Endothelial cell of hepatic sinusoid (primary cell): ENCODE measurements around the gene CBX3.
"Not testable (repeated sequence)": the region's sequence is repeated elsewhere in the genome, so short reads cannot be mapped to it uniquely, and the experiment has no call there.

Experiments used
- in situ Hi-C: cut with HindIII; loops from 2 replicates; pipeline ENCODE4 v1.10.0; 2017; ENCODE audit warnings: low sequenced_read_pairs

CBX3 gene

GRCh38 chr7:26200038-26200443 lies 1.5 kb upstream of the CBX3 start:
- in situ Hi-C loops = no loop called here

DNA sequence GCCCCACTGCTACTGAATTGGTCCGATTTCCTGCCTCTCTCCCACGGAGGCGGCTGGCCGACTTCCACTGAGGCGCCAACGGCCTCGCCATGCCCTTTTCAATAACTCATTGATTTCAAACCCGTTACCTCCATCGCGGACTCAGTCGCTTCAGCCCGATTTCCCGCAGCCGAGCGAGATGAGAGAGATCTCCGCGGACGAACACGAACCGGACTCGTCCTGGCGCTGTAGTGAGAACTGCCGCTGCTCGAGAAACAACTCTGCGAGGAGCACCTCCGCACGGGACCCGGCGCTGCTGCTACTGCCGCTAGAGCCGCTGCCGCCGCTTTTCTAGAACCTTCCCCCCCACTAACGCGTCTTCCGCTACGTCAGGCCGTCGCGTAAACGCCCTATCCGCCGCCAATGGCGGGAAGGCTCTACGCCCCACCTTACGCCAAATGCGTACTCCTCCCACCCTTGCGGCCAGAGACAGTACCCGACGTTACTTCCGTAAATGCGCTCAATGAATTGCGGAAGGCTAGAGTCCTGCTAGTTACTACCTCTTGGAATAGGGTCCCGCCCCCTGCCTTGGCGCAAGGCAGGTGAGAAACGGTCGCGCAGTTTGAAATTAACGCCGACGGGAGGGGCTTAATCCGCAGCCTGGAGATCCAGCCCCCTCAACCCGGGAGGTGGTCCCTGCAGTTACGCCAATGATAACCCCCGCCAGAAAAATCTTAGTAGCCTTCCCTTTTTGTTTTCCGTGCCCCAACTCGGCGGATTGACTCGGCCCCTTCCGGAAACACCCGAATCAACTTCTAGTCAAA lies 900 bp upstream of the CBX3 start, which contains the start of gene HNRNPA2B1:
Gene HNRNPA2B1 (minus strand): TSS at position 303 of the 803 bp plus-strand sequence. CDS start 169 bp downstream, at position 134.
- in situ Hi-C loops = no loop called here

DNA sequence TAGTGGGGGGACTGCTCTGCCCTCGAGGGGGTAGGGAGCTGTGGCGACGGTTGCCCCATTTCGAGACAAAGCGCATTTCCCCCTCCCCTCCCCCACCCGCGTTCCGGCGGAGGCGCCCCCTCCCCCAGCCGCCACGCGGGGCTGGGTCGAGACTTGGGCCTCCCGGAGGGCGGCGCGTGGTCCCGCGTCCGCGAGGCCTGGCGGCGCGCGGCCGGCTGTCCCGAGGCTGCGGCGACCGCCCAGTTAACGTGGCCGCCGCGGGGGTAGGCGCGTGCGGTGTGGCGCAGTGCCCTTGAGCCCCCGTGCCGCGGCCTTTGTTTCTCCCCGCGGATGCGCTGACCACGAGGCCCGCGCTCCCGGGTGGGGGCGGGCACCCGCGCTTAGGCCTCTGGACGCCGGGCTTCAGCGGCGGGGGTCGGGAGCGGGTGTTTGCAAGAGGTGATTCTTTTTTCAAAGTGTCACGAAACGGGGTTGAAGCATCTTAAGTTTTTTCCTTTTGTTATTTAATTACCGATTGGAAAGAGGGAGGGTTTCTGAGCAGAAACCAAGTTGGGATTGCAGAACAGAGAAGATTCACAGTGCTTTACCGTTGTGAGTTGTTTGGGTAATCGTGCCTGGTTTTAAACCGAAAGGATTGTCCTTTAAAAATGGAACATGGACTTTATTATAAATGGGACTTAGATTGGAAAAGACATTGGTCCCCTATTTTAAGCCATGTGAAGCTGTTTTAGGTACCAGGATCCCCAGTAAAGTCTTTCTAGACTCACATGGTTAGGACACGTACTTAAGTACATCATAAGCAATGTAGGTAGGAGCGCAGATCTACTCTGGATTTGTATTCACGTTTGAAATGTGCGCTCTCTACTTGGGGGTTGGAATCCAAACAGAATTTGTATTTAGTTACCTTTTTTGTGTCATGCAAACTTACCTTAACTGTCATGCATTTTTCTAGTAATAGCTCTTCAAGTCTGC lies 760 bp downstream of the CBX3 start:
- in situ Hi-C loops = no loop called here

- in situ Hi-C loops = no loop called here
These were observed 1.5 kb downstream of the CBX3 start for GRCh38 chr7:26203016-26203415.

GRCh38 chr7:26208040-26208439 lies 6.5 kb downstream of the CBX3 start:
- in situ Hi-C loops = no loop called here

GRCh38 chr7:26212921-26213718 lies 11.6 kb downstream of the CBX3 start:
- in situ Hi-C loops = no loop called here

- in situ Hi-C loops = no loop called here
These were observed 12.4 kb downstream of the CBX3 start for GRCh38 chr7:26213807-26214515.

GRCh38 chr7:26216049-26216448 lies 14.5 kb downstream of the CBX3 start:
- in situ Hi-C loops = no loop called here

- in situ Hi-C loops = no loop called here
These were observed 22.8 kb downstream of the CBX3 start for GRCh38 chr7:26224359-26224758.

DNA sequence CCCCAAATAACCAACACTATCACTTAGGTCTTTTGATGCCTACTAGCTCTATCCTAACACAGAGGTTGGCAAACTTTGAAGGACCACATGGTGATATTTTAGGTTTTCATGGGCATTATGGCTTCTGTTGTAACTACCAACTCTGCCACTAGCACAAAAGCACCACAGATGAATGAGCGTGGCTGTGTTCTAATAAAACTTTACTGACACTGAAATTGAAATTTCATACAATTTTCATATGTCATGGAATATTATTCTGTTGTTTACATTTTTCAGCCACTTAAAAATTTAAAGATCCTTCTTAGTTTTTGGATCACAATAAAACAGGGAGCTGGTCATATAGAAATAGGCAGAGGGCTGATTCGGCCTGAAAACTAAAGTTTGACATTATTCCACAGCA lies 26.4 kb downstream of the CBX3 start:
- in situ Hi-C loops = no loop called here

DNA sequence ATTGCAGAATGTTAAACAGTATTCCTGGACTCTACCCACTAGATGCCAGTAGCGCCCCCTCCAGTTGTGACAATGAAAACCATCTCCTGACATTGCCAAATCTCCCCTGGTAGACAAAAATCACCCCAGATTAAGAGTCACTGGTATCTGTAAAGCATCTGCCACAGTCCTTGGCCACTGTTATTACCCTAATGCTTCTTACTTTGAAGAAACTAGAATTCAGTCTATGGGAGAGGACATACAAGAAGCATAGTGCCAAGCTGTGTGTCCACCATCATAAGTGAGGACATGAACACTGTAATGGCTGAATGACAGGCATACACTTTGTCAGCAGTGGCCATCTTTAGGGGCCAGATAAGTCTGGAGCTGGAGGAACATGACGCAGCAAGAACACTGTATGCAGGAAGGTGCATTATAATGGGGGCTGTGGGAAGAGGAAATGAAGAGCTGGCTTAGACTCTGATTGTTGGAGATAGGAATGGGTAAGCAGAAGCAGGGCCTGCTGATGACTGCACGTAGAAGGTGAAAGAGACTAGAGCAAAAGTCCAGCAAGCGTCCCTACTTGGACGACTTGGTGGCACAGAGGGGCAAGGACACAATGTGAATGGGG lies 32.5 kb downstream of the CBX3 start:
- in situ Hi-C loops = no loop called here

- in situ Hi-C loops = no loop called here
These were observed 35.7 kb downstream of the CBX3 start for GRCh38 chr7:26237035-26237807.

GRCh38 chr7:26238032-26238431 lies 36.5 kb downstream of the CBX3 start:
- in situ Hi-C loops = no loop called here

DNA sequence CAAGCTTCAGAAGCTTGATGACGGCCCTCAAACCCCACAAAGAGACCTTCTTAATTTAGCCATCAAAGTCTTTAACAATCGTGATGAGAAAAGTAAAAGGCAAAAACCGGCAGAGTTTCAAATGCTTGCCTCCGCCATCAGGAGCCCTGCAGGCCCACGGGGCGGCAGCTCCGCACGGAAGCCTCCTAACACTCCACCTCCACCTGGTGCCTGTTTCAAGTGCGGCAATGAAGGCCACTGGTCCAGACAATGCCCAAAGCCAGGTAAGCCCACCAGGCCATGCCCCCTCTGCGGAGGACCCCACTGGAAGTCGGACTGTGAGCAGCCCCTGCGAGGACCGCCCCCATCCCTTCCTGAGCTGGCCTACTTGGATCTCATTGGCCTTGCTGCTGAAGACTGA lies 43.6 kb downstream of the CBX3 start:
- in situ Hi-C loops = loop anchor here (10.0 kb wide), 1 partner anchor 60 kb away; no protein-coding TSS in a partner anchor

- in situ Hi-C loops = no loop called here
These were observed 48.7 kb downstream of the CBX3 start for GRCh38 chr7:26250239-26250638.

- in situ Hi-C loops = not testable (repeated sequence)
These were observed 60.3 kb downstream of the CBX3 start for GRCh38 chr7:26261866-26262265.
